GF-D8 (cell line): ENCODE measurements around the gene WIPF3.
"Not testable (repeated sequence)": the region's sequence is repeated elsewhere in the genome, so short reads cannot be mapped to it uniquely, and the experiment has no call there.

Experiments
- DNase-seq: peaks from one replicate; lab custom pipeline; 2025; lab: John Stamatoyannopoulos, UW

Gene WIPF3

DNA sequence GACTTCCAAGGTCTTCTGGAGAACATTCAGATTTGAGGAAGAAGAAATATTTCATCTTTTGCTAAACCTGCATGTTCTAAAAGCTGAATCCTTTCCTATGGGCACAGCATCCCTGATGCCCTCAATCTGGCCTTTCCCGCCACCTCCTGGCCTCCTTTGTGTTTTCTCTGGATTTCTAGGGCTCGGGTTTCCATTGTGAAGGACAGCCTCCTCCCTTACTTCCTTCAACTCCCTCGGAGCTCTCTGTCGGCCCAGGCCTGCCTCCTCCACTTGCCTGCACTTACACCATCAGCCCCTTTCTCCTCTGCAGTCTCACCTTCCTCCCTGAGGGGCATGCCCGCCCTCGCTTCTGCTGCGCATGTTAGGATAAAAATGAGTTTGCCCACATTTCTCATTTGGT, 75.4 kb downstream of the WIPF3 start:
- DNase-seq = no peak

DNA sequence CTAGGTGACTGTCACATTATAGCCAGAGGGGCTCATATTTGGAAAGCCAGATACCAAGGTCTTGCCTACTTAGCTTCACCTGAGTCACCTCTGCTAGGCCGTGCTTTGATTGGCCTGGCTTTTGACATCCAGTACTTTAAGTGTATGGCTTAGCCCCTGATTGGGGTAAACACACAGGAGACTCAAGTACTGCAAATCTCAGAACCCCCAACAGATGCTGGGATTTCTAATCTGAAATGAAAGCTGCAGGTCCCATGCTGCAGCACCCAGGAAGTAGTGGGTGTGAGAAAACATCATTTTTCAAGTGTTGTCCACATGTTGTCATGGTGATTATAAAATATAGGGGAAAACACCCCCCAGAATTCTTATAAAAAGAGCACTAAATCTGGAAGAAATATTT, 76.2 kb downstream of the WIPF3 start:
- no peak for DNase-seq

DNA sequence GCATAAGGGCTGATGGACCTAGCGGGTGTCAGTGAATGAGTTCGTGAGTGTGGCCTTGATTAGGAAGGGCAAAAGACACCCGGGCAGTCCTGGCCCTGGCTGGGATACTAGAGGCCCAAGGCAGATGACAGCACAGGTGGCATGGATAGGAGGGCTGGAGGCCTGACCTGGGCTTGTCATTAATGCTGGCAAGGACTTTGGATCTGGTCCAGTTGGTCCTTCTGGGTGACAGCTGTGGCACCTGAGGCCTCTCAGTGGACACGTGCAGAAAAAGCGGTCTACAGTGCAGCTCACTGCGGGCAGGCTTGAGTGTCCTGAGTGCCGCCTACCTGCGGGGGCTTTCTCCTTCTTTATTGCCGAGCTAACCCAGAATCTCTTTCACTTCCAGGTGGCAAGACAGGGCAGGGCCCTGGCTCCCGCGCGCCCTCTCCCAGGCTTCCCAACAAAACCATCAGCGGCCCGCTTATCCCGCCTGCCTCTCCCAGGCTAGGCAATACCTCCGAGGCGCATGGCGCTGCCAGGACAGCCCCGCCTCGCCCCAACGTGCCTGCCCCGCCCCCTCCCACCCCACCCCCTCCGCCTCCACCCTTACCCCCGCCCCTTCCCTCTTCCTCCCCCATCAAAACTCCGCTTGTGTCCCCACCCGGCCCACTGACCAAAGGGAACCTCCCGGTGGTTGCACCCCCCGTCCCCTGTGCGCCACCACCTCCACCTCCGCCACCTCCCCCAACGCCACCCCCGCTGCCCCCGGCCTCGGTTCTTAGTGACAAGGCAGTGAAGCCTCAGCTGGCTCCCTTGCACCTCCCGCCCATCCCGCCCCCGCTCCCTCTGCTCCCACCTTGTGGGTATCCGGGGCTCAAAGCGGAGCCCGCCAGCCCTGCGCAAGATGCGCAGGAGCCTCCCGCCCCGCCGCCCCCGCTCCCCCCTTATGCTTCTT, 77.4 kb downstream of the WIPF3 start:
- no peak for DNase-seq

DNA sequence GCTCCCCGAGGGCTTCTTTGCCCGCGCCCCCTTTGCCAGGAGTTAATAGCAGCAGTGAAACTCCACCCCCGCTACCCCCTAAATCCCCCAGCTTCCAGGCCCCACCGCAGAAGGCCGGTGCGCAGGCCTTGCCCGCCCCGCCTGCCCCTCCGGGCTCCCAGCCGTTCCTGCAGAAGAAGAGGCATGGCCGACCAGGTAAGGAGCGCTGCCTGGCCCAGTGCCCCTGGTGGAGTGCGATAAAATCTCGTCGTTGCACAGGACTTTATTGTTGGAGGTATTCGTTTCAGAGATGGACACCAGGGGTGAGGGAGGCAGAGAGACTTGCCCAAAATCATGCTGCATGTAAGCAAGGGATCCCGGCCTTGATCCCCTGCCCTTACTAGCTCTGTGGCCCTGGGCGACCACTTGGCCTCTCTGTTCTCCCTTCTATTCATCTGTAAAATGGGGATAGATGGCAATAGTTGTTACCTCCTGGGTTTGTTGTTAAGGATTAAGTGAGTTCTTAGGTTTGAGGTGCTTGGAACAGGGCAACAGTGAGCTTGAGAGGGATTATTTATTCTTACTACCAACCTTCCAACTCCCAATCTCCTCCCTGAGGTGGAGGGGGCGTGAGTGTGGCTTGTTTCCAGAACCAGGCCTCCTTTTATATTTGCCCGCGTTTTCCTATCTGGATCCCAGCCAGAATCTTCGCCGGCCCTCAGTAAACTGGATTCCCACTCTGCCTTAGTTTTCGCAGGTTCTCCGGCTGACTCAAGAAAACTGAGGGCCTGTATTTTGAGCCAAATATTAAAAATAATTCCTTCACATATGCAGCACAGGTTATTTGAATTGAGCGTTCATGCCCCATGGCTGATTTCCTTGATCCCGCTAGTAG, 78.3 kb downstream of the WIPF3 start:
- no peak for DNase-seq

DNA sequence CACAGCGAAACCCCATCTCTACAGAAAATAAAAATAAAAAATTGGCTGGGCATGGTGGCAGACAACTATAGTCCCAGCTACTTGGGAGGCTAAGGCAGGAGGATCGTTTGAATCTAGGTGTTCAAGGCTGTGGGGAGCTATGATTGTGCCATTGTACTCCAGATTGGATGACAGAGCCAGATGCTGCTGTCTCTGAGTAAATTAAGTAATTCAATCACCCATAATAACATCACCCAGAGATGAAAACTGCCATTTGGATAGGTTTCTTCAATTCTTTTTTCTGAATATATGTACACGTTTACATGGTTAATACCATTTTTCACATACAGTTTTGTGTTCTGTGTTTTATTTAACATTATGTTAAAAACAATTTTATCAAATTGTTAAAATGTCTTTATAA, 79.3 kb downstream of the WIPF3 start:
- DNase-seq = no peak

DNA sequence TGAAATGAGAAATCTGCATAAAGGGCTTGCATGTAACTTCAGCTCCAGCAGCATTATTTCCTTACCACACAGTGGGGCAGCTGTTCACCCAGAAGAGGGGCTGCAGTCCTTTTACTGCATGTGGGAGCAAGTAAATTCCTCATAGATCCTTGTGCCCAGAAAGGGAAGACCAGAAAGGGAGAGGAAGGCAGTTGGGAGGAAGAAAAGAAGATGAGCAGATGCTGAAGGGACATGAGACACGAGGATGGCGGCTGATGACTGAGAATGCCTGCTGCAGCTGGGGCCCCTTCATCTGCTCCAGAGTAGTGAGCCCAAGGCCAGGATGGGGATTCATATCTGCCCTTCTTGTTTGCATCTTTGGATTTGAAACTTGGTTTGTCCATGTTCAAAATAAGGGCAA, 80.5 kb downstream of the WIPF3 start:
- no peak for DNase-seq

DNA sequence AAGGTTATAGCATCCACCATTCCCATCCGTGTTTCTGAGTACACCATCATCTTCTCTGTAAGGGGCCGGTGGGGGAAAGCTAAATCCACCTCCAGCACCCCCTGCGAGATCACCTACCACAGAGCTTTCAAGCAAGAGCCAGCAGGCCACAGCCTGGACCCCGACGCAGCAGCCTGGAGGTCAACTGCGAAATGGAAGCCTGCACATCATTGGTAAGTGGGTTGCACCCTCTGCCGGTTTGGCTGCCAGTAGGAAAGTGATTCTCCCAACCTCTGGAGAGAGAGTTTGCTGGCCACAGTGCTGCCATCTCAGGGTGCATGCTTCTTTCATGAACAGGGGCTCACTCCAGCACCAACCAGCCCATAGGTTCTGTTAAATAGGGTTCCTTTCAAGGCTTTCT, 81.7 kb downstream of the WIPF3 start:
- DNase-seq = no peak

DNA sequence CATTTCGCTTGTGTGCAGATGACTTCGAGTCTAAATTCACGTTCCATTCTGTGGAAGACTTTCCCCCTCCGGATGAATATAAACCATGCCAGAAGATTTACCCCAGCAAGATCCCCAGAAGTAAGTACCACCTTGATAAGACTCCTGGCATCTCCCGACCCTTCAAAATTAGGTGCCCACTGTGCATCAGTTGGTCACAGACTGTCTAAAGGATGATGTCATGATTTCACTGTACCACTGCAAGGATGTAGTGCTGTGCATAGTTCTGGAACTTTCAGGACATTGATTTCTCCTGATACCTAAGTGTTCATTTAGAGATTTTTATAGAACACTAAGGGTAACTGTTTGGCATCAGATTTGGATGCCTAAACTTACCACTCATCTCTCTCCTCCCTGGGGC, 83.0 kb downstream of the WIPF3 start:
- DNase-seq = no peak

DNA sequence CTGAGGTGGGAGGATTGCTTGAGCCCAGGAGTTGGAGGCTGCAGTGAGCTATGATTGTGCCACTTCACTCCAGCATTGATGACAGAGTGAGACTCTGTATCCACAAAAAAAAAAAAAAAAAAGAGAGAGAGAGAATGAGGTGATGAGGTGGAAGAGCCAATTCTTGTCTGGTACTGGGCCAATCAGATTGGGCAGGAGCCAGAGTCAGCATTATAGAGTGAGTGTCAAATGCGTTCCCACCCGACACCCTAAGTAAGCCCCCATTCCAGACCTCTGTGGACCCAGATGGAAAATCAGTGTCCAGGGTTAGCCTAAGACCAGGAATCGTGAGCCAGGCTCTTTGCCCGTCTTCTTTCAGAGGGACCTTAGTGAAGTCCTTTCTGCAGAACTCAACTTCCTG, 83.9 kb downstream of the WIPF3 start:
- DNase-seq = no peak

DNA sequence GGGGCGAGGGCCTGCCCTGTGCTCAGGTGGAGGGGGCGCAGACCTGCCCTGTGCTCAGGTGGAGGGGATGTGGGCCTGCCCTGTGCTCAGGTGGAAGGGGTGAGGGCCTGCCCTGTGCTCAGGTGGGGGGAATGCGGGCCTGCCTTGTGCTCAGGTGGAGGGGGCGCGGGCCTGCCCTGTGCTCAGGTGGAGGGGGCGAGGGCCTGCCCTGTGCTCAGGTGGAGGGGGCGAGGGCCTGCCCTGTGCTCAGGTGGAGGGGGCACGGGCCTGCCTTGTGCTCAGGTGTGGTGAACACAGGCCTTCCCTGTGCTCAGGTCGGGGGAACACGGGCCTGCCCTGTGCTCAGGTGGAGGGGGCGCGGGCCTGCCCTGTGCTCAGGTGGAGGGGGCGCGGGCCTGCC, 84.5 kb downstream of the WIPF3 start:
- not testable (repeated sequence) for DNase-seq

DNA sequence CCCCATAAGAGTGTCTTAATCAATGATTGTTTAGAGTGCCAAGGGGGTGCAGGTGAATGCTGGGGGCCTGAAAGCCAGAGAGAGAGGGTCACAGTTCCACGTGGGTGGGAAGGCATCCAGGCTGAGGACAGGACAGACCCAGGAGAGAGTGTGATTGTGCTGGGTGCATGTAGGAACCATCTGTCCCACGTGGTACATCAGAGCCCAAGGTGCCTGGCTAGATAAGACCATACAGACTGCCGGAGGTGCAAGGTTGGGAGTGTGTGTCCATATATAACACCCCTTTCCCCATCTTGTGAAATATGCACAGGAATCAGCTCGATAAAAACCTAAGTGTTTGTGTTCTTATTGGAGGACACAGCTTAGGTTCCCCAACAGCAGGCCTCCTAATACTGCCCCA, 85.5 kb downstream of the WIPF3 start:
- DNase-seq = no peak

DNA sequence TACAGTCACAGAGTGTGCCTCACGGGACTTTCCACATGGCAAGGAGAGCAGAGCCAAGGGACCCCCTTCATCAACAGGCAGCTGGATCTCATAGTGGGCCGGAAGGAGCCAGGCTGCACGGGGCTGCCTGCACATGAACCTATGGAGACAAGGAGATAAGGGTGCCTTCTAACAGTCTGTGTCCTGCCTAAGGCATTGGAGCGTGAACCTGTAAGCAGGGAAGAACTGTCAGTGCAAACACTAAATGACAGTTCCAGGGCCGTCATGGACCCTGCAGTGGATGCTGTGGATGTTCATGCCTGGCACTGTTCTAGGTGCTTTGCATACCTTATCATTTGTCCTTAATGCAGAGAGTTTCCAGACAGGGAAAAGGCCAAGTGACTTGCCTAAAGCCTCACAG, 85.9 kb downstream of the WIPF3 start:
- no peak for DNase-seq

DNA sequence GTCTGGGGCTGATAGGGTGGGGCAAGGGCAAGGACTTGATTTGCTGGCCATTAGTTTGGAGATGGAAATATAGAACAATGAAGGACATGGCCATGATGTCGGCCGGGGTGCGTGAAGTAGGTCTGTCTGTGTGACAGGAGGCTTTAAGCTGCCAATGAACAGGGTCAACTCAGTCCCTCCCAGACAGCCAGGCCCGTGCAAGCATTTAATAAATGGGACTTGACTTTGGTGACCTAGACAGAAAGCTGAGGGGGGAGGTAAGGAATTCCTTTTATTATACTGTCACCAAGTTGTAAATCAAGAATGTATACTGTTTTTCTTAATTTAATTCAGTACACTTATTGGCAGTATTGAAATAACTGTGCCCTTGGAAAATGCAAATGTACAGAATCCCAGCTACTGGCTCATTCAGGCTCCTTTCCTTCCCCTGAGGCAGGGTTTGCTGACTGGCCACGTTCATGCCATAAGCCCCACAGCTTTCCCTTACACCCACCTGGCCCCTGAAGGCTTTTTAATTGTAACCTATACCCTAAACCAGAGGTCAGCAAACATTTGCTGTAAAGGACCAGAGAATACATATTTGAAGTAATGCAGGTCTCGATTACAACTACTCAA, 87.2 kb downstream of the WIPF3 start:
- DNase-seq = no peak

DNA sequence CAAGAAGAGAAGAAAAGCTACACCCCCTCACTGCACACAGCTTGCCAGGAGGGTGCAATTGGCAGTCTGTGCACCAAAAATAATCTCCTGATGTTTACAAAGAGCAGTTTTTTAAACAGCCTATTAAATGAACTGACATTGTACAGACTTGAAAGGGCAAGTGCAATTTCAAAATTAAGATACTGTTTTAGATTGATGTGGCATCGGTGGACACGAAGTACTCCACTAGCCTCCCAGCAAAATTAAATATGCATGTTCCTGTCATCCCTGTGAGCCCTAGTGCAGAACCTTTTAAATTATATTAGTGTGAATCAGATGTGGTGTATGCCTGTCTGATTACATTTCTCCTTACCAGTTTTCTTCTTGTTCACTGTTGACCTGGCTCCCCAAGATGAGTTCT, 87.9 kb downstream of the WIPF3 start:
- DNase-seq = no peak

DNA sequence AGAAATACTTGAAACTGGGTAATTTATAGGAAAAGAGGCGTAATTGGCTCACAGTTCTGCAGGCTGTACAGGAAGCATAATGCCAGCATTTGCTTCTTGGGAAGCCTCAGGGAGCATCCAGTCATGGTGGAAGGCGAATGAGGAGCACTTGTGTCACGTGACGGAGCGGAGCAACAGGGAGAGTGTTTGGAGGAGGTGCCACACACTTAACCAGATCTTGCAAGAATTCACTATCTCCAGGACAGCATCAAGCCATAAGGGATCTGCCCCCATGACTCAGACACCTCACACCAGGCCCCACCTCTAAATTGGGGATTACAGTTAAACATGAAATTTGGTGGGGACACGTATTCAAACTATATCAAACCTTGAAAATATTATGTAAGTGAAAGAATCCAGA, 89.3 kb downstream of the WIPF3 start:
- no peak for DNase-seq

DNA sequence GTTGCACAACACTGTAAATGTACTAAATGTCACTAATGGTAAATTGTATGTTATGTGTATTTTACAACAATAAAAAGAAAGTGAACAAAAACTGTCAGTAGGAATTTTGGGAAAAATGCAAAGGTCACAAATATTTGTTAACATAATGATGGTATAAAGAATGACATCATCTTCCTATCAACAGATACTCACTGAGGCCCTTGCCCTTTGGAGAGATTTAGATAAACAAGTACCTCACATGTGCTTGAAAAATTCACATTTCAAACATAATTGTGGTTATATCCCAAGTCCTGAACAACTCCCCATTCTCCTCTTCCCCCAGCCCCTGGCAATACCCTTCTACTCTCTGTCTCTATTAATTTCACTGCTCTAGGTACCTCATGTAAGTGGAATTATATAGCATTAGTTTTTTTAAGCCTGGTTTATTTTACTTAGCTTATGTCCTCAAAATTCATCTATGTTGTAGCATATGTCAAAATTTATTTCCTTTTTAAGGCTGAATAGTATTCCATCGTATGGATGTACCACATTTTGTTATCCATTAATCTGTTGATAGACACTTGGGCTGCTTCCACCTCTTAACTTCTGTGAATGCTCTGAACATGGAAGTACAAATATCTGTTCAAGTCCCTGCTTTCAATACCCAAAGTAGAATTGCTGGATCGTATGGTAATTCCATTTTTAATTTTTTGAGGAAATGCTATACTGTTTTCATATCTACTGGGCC, 90.5 kb downstream of the WIPF3 start:
- DNase-seq = no peak

DNA sequence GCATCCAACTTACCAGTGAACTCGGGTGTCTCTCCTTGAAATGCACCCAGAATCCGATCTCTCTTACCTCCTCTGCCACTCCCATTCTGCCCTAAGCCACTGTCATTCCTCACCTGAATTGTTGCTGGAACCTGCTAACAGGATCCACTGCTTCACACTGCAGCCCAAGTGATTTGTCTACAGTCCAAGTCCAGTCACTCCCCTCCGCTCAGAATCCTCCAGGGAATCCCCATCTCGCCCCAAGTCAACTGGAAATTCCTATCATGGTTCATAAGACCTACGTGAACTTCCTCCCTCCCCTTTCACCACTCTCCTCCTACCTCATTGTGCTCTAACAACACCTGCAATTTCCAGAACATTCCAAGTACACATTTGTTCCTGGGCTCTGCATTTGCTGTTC, 92.0 kb downstream of the WIPF3 start:
- no peak for DNase-seq

DNA sequence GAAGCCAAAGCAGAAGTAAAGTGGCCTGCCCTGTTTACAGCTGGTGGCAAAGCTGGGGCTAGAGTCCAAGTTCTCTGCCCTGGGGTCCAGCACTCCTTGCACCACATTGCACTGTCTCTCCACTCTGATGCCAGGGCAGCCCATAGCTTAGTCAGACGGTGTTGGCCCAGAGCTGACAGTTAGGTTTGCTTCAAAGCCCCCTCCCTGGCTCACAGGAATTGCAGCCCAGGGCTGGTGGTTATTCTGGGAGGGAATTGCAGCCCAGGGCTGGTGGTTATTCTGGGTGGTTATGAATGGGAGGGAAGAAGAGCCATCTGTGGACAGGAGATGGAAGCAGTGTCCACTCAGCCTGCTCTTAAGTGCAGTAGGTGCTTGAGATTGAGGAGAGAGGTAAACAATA, 94.4 kb downstream of the WIPF3 start:
- no peak for DNase-seq

DNA sequence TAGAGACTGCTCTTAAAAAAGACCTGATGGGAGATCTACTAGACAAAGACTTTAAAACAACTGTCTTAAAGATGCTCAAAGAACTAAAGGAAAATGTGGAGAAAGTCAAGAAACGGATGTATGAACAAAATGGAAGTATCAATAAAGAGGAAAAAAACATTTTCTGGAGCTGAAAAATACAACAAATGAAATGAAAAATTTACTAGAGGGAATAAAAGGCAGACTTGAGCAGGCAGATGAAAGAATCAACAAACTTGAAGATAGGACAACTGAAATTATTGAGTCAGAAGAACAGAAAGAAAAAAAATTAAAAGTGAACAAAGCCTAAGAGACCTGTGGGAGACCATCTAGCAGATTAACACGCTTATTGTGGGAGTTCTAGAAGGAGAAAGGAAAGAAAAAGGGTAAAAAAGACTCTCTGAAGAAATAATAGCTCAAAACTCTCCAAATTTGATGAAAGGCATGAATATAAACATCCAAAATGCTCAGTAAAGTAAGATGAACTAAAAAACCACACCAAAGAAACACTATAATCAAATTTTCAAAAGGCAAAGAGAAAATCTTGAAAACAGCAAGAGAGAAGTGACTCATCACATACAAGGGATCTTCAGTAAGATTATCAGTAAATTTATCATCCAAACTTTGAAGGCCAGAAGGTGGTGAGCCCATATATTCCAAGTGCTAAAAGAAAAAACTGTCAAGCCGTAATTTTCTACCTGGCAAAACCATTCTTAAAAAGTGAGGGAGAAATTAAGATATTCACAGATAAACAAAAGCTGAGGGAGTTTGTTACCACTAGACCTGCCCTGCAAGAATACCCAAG, 100.1 kb downstream of the WIPF3 start:
- no peak for DNase-seq

DNA sequence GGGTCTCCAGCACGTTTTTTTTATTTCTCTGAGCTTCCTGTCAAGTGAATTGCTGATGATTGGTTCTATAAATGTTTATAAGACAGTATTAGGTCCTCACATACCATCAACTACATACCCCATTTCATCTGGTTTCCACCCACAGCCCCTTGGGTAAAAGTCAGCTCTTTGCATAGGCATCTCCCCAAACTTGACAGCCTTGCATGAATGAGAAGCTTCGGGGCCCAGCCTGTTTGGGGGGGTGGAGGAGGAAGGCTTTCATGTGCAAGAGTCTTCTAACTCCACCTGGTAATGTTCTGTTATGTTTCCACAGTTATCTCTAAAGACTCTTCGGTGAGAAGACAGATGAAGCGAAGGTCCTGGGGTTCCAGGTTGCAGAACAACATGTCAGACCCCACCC, 107.9 kb downstream of the WIPF3 start:
- DNase-seq = no peak
